ENCODE measurements around the gene D2HGDH. TPM values are rescaled to one million over a fixed set of nuclear protein-coding genes. Genes with fewer than 3 reads are reported as not detected.

The D2HGDH gene
- total RNA-seq, 1 experiment from 2014 or later: 46.3 TPM

- H4K20me1 ChIP-seq (ENCODE audit: insufficient read depth): no peaks in the 10 kb centered on the region
- no peak overlapping the region for H3K4me2 ChIP-seq (ENCODE audit: low read length)
- RAD21 ChIA-PET (ENCODE audit: low non-redundant PET in 1 of 2, low total read pairs in 2 of 2, uncharacterized antibody in 2 of 2, unreplicated experiment in 2 of 2): interaction anchor here in 1 of 2 experiments (0.7 kb wide), 1 partner anchor 22 kb away, joined by 3 read pairs; no protein-coding TSS in a partner anchor
- H3K36me3 ChIP-seq (ENCODE audit: control insufficient read depth in 1 of 2, insufficient read depth in 2 of 2, low read length in 2 of 2): peaks cover 11 to 17% of the 10 kb centered on the region in 2 experiments; a peak in 3 of 4 replicates
- intact Hi-C loops (cut with micrococcal nuclease): no loop called here
- H3K9ac ChIP-seq (ENCODE audit: low read length): no peak overlapping the region
- no peaks in the 10 kb centered on the region for H3K9me2 ChIP-seq (ENCODE audit: insufficient read depth)
- no peaks in the 10 kb centered on the region for H3K79me2 ChIP-seq (ENCODE audit: insufficient read depth, low read length)
- ATAC-seq (no peak), DNase-seq (ENCODE audit: low read depth, low spot score) (no peak)
- POLR2A ChIA-PET: no interaction called here
- H3K9me3 ChIP-seq (ENCODE audit: control insufficient read depth in 1 of 2, insufficient read depth in 1 of 2, low read depth in 1 of 2, low read length in 2 of 2): no peaks in the 10 kb centered on the region
- no TSS peak for BruUV-seq (replicated peaks)
- H2AFZ ChIP-seq (ENCODE audit: low read depth, low read length, poor library complexity, severe bottlenecking): no peak overlapping the region
- CTCF ChIA-PET: no interaction called here
- no peaks in the 10 kb centered on the region for H3K27me3 ChIP-seq (ENCODE audit: insufficient read depth, low read length)
- no peak for TF ChIP-seq MAX (IDR thresholded peaks at IDR 0.05)
- TF ChIP-seq TCF7L2 (IDR thresholded peaks at IDR 0.05; ENCODE audit: borderline replicate concordance, extremely low read depth, insufficient read depth, insufficient read length): no peak
- no peaks in the 10 kb centered on the region for H3K4me1 ChIP-seq (ENCODE audit: control insufficient read depth in 1 of 2, insufficient read depth in 2 of 2, low read length in 2 of 2)
- H3K27ac ChIP-seq (ENCODE audit: low read depth, low read length): no peak overlapping the region
- H3K4me3 ChIP-seq (replicated peaks in 1 of 2; ENCODE audit: low read depth in 1 of 2, low read length in 2 of 2): no peak overlapping the region
Measured at GRCh38 chr2:241760301-241760771, 25.9 kb downstream of the D2HGDH start.

- Histone ChIP-seq H3K9me3 (ENCODE audit: control insufficient read depth in 1 of 2, insufficient read depth in 1 of 2, low read depth in 1 of 2, low read length in 2 of 2) (no peaks in the 10 kb centered on the region), H4K20me1 (ENCODE audit: insufficient read depth) (no peaks in the 10 kb centered on the region), H3K27me3 (ENCODE audit: insufficient read depth, low read length) (no peaks in the 10 kb centered on the region), H3K9ac (ENCODE audit: low read length) (no peak overlapping the region), H3K4me2 (ENCODE audit: low read length) (no peak overlapping the region), H2AFZ (ENCODE audit: low read depth, low read length, poor library complexity, severe bottlenecking) (no peak overlapping the region), H3K36me3 (ENCODE audit: control insufficient read depth in 1 of 2, insufficient read depth in 2 of 2, low read length in 2 of 2) (peaks cover 11 to 17% of the 10 kb centered on the region in 2 experiments; a peak in 3 of 4 replicates), H3K27ac (ENCODE audit: low read depth, low read length) (no peak overlapping the region), H3K4me1 (ENCODE audit: control insufficient read depth in 1 of 2, insufficient read depth in 2 of 2, low read length in 2 of 2) (no peaks in the 10 kb centered on the region), H3K9me2 (ENCODE audit: insufficient read depth) (no peaks in the 10 kb centered on the region), H3K79me2 (ENCODE audit: insufficient read depth, low read length) (no peaks in the 10 kb centered on the region), H3K4me3 (replicated peaks in 1 of 2; ENCODE audit: low read depth in 1 of 2, low read length in 2 of 2) (no peak overlapping the region)
- DNase-seq (ENCODE audit: low read depth, low spot score) (no peak), ATAC-seq (no peak)
- ChIA-PET POLR2A (no interaction called here), RAD21 (ENCODE audit: low non-redundant PET in 1 of 2, low total read pairs in 2 of 2, uncharacterized antibody in 2 of 2, unreplicated experiment in 2 of 2) (interaction anchor here in 1 of 2 experiments (0.7 kb wide), 1 partner anchor 234 kb away, joined by 4 read pairs; no protein-coding TSS in a partner anchor), CTCF (no interaction called here)
- TF ChIP-seq CBX3 (IDR thresholded peaks at IDR 0.05; ENCODE audit: low read depth) (no peak), SP1 (IDR thresholded peaks at IDR 0.05; ENCODE audit: low read depth) (no peak), SRF (IDR thresholded peaks at IDR 0.05; ENCODE audit: low read depth) (no peak), EZH2phosphoT487 (IDR thresholded peaks at IDR 0.05; ENCODE audit: borderline replicate concordance) (no peak), MAX (IDR thresholded peaks at IDR 0.05) (no peak), FOSL1 (IDR thresholded peaks at IDR 0.05; ENCODE audit: low read depth) (no peak), REST (IDR thresholded peaks at IDR 0.05; ENCODE audit: low read depth) (no peak), SIN3A (IDR thresholded peaks at IDR 0.05; ENCODE audit: low read depth) (no peak), EZH2 (IDR thresholded peaks at IDR 0.05) (no peak), POLR2AphosphoS5 (IDR thresholded peaks at IDR 0.05; ENCODE audit: low read depth, low read length) (no peak), ATF3 (IDR thresholded peaks at IDR 0.05) (no peak)
- BruUV-seq (replicated peaks): no TSS peak
- intact Hi-C loops (cut with micrococcal nuclease): no loop called here
Measured at GRCh38 chr2:241762321-241762932, 28.0 kb downstream of the D2HGDH start.
